Raji (cell line): Measurements from ENCODE around the gene RASSF3.

Source experiments
- POLR2A ChIP-seq: IDR thresholded peaks from 2 replicates; pipeline ENCODE4 v1.6.1; 2011; ENCODE audit warnings: low read depth, low read length, control low read depth; ENCODE audit not compliant: insufficient read depth

RASSF3 gene

DNA sequence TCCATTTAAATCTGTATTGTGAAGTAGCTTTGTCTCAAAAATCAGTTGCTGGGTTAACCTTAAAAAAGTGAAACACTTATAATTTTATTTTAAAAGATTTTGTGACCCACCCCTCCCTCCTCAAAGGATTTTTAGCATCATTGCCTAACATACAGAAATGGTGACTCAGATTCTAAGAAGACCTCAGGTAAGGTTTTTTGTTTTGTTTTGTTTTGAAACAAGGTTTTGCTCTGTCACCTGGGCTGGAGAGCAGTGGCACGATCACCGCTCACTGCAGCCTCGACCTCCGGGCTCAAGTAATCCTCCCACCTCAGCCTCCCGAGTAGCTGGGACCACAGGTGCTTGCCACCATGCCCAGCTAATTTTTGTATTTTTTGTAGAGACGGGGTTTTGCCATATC, 74.8 kb downstream of the RASSF3 start:
- no peak for TF ChIP-seq POLR2A

GRCh38 chr12:64685605-64686004, 75.3 kb downstream of the RASSF3 start:
- TF ChIP-seq POLR2A, result no peak

DNA sequence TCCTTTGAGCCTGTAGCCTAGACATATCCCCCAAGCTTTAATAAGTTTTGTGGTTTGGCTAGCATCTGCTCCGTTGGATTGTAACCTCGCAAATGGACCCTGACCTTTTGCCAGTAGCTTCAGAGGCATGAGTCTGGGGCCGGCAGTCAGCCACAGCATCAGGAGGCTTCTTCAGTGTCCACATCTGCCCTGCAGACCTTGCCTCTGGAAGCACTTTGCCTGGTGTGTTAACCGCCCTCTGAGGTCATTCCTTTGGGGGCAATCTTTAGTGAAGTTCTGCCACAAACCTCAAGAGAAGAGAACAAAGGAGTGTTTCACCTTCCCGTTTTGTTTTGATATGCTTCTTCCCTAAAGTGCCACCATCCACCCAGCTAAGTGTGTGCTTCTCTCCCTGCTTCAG, 77.5 kb downstream of the RASSF3 start:
- no peak for TF ChIP-seq POLR2A

DNA sequence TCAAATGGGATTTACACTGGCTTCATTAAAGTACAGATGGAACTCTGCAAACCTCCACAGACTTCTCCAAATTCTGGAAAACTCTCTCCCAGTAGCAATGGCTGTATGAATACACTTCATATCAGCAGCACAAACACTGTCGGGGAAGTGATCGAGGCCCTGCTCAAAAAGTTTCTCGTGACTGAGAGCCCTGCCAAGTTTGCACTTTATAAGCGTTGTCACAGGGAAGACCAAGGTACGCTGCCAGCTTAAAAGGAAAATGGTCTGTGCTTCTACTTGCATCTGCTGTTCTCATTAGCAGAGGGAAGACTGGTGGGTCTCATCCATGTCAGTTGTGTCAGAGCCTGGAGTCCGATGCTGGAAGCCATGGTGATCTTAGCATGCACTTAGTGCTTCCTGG, 77.9 kb downstream of the RASSF3 start:
- TF ChIP-seq POLR2A, result no peak

GRCh38 chr12:64688715-64689114, 78.4 kb downstream of the RASSF3 start:
- TF ChIP-seq POLR2A, result no peak

DNA sequence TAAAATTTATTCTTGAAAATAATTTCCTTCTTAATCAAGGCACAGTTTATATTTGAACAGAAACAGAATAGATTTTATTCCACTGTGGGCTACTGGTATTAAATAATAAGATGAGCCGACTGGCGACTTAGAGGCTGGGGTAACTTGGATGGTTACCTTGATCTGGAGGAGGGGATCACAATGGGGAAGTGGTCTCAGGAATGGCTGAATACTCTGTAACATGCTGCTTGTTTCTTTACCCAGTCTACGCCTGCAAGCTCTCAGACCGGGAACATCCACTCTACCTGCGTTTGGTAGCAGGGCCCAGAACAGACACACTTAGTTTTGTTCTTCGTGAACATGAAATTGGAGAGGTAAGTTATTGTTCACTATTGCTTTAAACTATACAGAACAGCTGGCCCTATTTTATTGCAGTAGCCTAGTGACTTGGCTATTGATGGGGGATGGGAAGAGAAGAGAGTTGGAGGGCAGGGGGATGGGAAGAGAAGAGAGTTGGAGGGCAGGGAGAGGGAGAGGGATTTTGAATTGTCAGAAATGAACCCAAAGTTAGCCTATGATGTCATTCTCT, 81.0 kb downstream of the RASSF3 start:
- TF ChIP-seq POLR2A, result no peak

DNA sequence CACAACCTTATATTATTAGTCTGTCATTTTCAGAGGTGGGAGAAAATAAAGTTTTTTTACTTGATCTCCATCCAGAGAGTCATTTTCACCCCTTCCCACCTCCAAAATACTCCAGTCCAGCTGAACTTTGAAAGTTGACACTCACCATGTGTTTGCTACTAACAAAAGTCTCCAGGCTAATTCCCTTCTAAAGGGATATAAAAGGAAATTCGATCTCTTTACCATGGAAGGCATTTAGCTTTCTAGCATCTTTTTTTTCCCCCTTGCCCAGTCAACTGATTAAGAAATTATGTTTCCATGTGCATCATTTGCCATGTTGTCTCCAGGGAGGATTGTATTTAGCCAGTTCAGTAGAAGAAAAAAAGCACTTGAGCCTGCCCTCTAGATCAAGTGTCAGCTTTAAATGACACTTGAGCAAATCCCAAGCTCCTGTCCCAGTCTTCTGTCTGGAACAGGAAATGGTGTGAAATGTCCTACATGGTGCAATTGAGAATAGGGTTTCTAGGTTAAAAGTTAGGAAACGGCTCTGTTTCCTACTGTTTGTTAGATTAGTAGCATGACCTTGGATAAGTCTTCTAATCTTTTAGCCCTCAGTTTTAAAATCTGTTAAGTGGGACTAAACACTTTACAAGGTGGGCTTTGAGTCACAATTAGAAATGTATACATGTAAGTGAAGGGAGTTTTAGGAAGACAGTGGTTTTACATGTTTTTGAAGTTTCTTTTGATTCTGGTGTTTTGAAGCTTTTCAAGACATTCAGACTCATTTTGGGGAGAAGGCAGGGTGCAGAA, 81.7 kb downstream of the RASSF3 start:
- TF ChIP-seq POLR2A, result no peak

DNA sequence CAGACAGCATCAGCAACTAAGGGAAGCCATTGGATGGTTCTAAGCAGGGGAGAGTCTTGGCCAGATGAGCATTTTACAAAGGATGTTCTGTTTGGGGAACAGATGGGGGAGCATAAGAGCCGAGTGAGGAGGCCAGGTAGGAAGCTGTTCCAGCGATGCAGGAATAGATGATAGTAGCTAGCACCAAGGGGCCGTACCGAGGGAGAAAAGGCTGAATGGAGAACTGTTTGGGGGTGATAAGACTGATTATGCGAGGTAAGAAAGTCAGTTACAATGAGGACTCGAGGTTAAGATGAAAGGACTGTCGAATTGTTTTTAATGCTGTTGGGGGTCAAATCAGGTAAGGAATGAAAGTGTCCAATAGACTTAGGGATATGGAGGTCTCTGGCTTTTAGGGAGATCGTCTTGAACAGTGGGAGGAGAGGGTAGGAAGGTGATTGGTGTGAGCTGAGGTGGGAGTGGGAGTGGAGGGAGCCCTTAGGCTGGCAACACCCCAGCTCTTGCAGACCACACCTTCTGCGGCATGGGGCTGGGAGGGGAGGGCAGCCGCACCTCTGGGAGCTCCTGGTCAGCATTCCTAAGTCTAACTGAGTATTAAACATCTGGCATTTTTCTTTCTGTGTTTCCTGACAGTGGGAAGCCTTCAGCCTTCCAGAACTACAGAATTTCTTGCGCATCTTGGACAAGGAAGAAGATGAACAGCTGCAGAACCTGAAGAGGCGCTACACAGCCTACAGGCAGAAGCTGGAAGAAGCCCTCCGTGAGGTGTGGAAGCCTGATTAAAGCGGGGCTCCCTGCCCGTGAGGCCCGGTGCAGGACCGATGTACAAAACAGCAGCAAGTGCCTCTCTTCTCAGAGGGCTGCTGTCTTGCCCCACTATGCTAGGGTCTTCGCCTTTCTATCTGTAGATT, 84.1 kb downstream of the RASSF3 start:
- no peak for TF ChIP-seq POLR2A

DNA sequence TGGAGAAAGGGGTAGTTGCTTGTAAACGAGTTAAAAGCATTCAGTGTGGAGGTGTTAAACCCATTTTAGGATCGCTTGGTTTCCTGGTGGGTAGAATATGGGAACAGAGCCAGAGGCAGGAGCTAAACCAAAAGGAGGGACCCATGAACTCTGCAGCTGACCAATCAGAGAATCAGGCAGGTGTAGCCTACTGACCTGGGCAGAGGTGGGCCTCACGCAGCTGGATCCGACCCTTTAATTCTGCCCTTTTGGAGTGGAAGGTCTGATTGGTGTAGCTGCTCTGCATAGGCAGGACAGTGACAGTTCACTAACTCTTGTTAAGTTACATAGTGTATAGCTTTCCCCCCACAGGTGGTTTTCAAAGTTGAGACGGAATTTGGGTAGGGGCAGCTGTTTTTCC, 85.3 kb downstream of the RASSF3 start:
- no peak for TF ChIP-seq POLR2A

- no peak for TF ChIP-seq POLR2A
Measured at GRCh38 chr12:64696080-64696741, 85.9 kb downstream of the RASSF3 start.

GRCh38 chr12:64699504-64700115, 89.3 kb downstream of the RASSF3 start:
- no peak for TF ChIP-seq POLR2A

GRCh38 chr12:64700532-64700931, 90.2 kb downstream of the RASSF3 start:
- TF ChIP-seq POLR2A, result no peak

- TF ChIP-seq POLR2A, result no peak
Measured at GRCh38 chr12:64701283-64701682, 91.0 kb downstream of the RASSF3 start.

- TF ChIP-seq POLR2A, result no peak
Measured at GRCh38 chr12:64706306-64706705, 96.0 kb downstream of the RASSF3 start.

- TF ChIP-seq POLR2A, result no peak
Measured at GRCh38 chr12:64706857-64707256, 96.6 kb downstream of the RASSF3 start.
